ENCODE measurements around the gene SRSF10.

DNA sequence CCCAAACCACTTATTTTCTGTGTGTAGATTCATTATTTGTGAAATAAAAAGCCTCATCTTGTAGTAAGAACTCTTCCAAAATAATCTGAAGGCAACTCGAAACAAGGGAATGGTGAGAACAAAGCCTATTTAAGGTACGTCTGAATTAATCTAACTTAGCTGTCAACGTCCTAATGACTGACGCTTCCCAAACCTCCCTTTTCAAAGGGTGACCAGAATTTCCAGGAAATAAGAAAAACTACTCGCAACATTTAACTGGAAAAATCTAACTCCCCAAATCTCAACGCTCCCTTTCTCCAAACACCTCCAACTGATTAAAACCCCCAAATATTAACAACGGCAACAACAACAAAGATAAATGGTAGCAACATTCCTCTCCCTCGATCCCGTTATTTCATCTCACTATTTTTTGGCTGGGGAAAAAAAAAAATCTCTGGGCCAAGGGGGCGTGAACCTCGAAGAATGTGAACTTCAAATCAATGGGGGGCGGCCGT lies 693 bp downstream of the SRSF10 start:
- TF ChIP-seq, protein P1, sequence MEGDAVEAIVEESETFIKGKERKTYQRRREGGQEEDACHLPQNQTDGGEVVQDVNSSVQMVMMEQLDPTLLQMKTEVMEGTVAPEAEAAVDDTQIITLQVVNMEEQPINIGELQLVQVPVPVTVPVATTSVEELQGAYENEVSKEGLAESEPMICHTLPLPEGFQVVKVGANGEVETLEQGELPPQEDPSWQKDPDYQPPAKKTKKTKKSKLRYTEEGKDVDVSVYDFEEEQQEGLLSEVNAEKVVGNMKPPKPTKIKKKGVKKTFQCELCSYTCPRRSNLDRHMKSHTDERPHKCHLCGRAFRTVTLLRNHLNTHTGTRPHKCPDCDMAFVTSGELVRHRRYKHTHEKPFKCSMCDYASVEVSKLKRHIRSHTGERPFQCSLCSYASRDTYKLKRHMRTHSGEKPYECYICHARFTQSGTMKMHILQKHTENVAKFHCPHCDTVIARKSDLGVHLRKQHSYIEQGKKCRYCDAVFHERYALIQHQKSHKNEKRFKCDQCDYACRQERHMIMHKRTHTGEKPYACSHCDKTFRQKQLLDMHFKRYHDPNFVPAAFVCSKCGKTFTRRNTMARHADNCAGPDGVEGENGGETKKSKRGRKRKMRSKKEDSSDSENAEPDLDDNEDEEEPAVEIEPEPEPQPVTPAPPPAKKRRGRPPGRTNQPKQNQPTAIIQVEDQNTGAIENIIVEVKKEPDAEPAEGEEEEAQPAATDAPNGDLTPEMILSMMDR (IDR thresholded peaks at IDR 0.05 in 2 of 3, conservative IDR thresholded peaks at IDR 0.05 in 1 of 3; ENCODE audit: borderline replicate concordance in 1 of 3, insufficient read depth in 1 of 3, low read depth in 2 of 3, low read length in 2 of 3): no peak
- TF ChIP-seq EGR1 (IDR thresholded peaks at IDR 0.05; ENCODE audit: low read depth) (no peak), SRF (IDR thresholded peaks at IDR 0.05; ENCODE audit: low read depth) (no peak), ZFX (IDR thresholded peaks at IDR 0.05) (no peak), YY1 (IDR thresholded peaks at IDR 0.05; ENCODE audit: extremely low read depth, insufficient replicate concordance, low read depth, low read length) (no peak), POLR2A (IDR thresholded peaks at IDR 0.05; ENCODE audit: borderline replicate concordance, extremely low read depth, insufficient read depth, insufficient read length) (no peak), POLR2AphosphoS5 (IDR thresholded peaks at IDR 0.05; ENCODE audit: low read depth, low read length) (no peak), EZH2 (IDR thresholded peaks at IDR 0.05) (no peak), CBX3 (IDR thresholded peaks at IDR 0.05; ENCODE audit: low read depth) (no peak), RAD21 (IDR thresholded peaks at IDR 0.05; ENCODE audit: low read depth) (no peak), ELF1 (IDR thresholded peaks at IDR 0.05; ENCODE audit: borderline replicate concordance, low read depth) (no peak), SP1 (IDR thresholded peaks at IDR 0.05; ENCODE audit: low read depth) (no peak), MAX (IDR thresholded peaks at IDR 0.05) (no peak)
- TF ChIP-seq, protein P2, sequence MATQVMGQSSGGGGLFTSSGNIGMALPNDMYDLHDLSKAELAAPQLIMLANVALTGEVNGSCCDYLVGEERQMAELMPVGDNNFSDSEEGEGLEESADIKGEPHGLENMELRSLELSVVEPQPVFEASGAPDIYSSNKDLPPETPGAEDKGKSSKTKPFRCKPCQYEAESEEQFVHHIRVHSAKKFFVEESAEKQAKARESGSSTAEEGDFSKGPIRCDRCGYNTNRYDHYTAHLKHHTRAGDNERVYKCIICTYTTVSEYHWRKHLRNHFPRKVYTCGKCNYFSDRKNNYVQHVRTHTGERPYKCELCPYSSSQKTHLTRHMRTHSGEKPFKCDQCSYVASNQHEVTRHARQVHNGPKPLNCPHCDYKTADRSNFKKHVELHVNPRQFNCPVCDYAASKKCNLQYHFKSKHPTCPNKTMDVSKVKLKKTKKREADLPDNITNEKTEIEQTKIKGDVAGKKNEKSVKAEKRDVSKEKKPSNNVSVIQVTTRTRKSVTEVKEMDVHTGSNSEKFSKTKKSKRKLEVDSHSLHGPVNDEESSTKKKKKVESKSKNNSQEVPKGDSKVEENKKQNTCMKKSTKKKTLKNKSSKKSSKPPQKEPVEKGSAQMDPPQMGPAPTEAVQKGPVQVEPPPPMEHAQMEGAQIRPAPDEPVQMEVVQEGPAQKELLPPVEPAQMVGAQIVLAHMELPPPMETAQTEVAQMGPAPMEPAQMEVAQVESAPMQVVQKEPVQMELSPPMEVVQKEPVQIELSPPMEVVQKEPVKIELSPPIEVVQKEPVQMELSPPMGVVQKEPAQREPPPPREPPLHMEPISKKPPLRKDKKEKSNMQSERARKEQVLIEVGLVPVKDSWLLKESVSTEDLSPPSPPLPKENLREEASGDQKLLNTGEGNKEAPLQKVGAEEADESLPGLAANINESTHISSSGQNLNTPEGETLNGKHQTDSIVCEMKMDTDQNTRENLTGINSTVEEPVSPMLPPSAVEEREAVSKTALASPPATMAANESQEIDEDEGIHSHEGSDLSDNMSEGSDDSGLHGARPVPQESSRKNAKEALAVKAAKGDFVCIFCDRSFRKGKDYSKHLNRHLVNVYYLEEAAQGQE (IDR thresholded peaks at IDR 0.05; ENCODE audit: low read depth): no peak
